Right renal pelvis (tissue), 4 donors: Measurements from ENCODE around the gene CENPX. TPM values are rescaled to one million over a fixed set of nuclear protein-coding genes. Genes with fewer than 3 reads are reported as not detected.

Source experiments
- DNase-seq, 4 donors: peaks; one replicate each; pipeline ENCODE4 v3.0.0-alpha.2; 2013; ENCODE audit warnings: low read depth in 4 of 4, low spot score in 3 of 4, missing footprints in 1 of 4
- polyA plus RNA-seq, 4 donors: library from polyadenylated mRNA; unstranded; fragments of 120-200 nt; gene quantifications; one replicate each; pipeline ENCODE4 v1.2.1, GENCODE V29; 2013; ENCODE audit not compliant: insufficient read length in 4 of 4

The CENPX gene
- polyA plus RNA-seq, result 10 to 100 TPM; 37.9 to 49.6 (median 41.8) TPM

- DNase-seq, result no peak
Observed at GRCh38 chr17:82022310-82022980, at the start of gene CENPX. CENPX (minus strand) TSS chr17:82022878; CDS start chr17:82022861, 17 bp downstream.

- DNase-seq, result no peak
Observed at GRCh38 chr17:82070611-82071010, 47.9 kb upstream of the CENPX start.

GRCh38 chr17:82065638-82066303 lies 43.1 kb upstream of the CENPX start, which contains the start of gene DUS1L:
DUS1L (minus strand) TSS chr17:82065804; CDS start chr17:82065059, 745 bp downstream.
- peak in 3 of 4 donors; percentile 14 to 48 (median 41) for DNase-seq

- DNase-seq, result no peak
Observed at GRCh38 chr17:82065193-82065637, 42.5 kb upstream of the CENPX start.

- no peak for DNase-seq
Observed at GRCh38 chr17:82064433-82065192, 41.9 kb upstream of the CENPX start.

- DNase-seq, result no peak
Observed at GRCh38 chr17:82063424-82064415, 41.0 kb upstream of the CENPX start.

- no peak for DNase-seq
Observed at GRCh38 chr17:82062984-82063368, 40.3 kb upstream of the CENPX start.

GRCh38 chr17:82062076-82062983 lies 39.7 kb upstream of the CENPX start:
- no peak for DNase-seq

GRCh38 chr17:82061047-82061925 lies 38.6 kb upstream of the CENPX start:
- DNase-seq, result no peak

- no peak for DNase-seq
Observed at GRCh38 chr17:82060614-82061013, 37.9 kb upstream of the CENPX start.

GRCh38 chr17:82060001-82060380 lies 37.3 kb upstream of the CENPX start:
- DNase-seq, result no peak

- no peak for DNase-seq
Observed at GRCh38 chr17:82059272-82060000, 36.8 kb upstream of the CENPX start.

GRCh38 chr17:82058855-82059249 lies 36.2 kb upstream of the CENPX start:
- DNase-seq, result no peak

- DNase-seq, result no peak
Observed at GRCh38 chr17:82058230-82058854, 35.7 kb upstream of the CENPX start.

- no peak for DNase-seq
Observed at GRCh38 chr17:82056729-82057621, 34.3 kb upstream of the CENPX start.
